CD4-positive, alpha-beta T cell treated with Interferon alpha-2 for 1 hour (primary cell): ENCODE results near the gene CENPV.

ENCODE experiments used
- DNase-seq, 2 donors: peaks; one replicate each; pipeline ENCODE4 v3.0.0-alpha.2; 2020 to 2022

CENPV gene

GRCh38 chr17:16358394-16358793 is 5.1 kb upstream of the CENPV start:
- DNase-seq = no peak

GRCh38 chr17:16354585-16354984 is 1.3 kb upstream of the CENPV start:
- no peak for DNase-seq

GRCh38 chr17:16352667-16353316 is 477 bp downstream of the CENPV start:
- peak in 1 of 2 donors; percentile 6 for DNase-seq

GRCh38 chr17:16352303-16352666 is 984 bp downstream of the CENPV start:
- peak in 1 of 2 donors; percentile 6 for DNase-seq

GRCh38 chr17:16351831-16352230 is 1.4 kb downstream of the CENPV start:
- no peak for DNase-seq

- DNase-seq = no peak
Measured at GRCh38 chr17:16349431-16349830, 3.8 kb downstream of the CENPV start.

GRCh38 chr17:16348586-16348985 is 4.7 kb downstream of the CENPV start:
- no peak for DNase-seq

GRCh38 chr17:16346721-16347271 is 6.5 kb downstream of the CENPV start:
- DNase-seq = no peak

- DNase-seq = no peak
Measured at GRCh38 chr17:16345565-16345964, 7.7 kb downstream of the CENPV start.

- no peak for DNase-seq
Measured at GRCh38 chr17:16343569-16343968, 9.7 kb downstream of the CENPV start.

- no peak for DNase-seq
Measured at GRCh38 chr17:16342979-16343378, 10.3 kb downstream of the CENPV start.

- DNase-seq = no peak
Measured at GRCh38 chr17:16339959-16340358, 13.3 kb downstream of the CENPV start.

- no peak for DNase-seq
Measured at GRCh38 chr17:16339402-16339801, 13.9 kb downstream of the CENPV start.

GRCh38 chr17:16338391-16338790 is 14.9 kb downstream of the CENPV start:
- DNase-seq = no peak

- DNase-seq = no peak
Measured at GRCh38 chr17:16329519-16330271, 23.6 kb downstream of the CENPV start.

- no peak for DNase-seq
Measured at GRCh38 chr17:16328997-16329396, 24.3 kb downstream of the CENPV start.

- no peak for DNase-seq
Measured at GRCh38 chr17:16327018-16327417, 26.3 kb downstream of the CENPV start.

GRCh38 chr17:16325964-16326363 is 27.3 kb downstream of the CENPV start:
- DNase-seq = no peak

GRCh38 chr17:16322636-16323035 is 30.6 kb downstream of the CENPV start:
- no peak for DNase-seq

- DNase-seq = no peak
Measured at GRCh38 chr17:16319969-16320368, 33.3 kb downstream of the CENPV start.

GRCh38 chr17:16314859-16315258 is 38.4 kb downstream of the CENPV start:
- DNase-seq = no peak

GRCh38 chr17:16314189-16314588 is 39.1 kb downstream of the CENPV start:
- DNase-seq = no peak

GRCh38 chr17:16313139-16314090 is 39.9 kb downstream of the CENPV start:
- DNase-seq = no peak
